IMR-90 (cell line): ENCODE results near the gene STX18. TPM values are rescaled to one million over a fixed set of nuclear protein-coding genes. Genes with fewer than 3 reads are reported as not detected.

Experiments used
- ATAC-seq: fragments of 200-7000 bp; cut with Tn5 transposase; 2 replicates; pipeline ENCODE4 v1.9.1; 2020; ENCODE audit warnings: low read depth, mild to moderate bottlenecking, moderate library complexity
- BruUV-seq: library from RNA; stranded (reverse); fragments of 400-500 nt; replicated peaks from 2 replicates; lab custom pipeline; 2021; lab: Mats Ljungman, UMichigan
- CTCF ChIA-PET: fragments of 300-600 bp; formaldehyde crosslinking; extraction: SDS; loops from one replicate; lab custom pipeline; 2021; ENCODE audit warnings: antibody characterized with exemption; lab: Yijun Ruan, JAX
- POLR2A ChIA-PET: fragments of 300-600 bp; sonication (Branson Sonifier 250); formaldehyde crosslinking; loops from one replicate; lab custom pipeline; 2022; ENCODE audit warnings: antibody characterized with exemption; ENCODE audit not compliant: unreplicated experiment; lab: Charles Lee
- DNase-seq: peaks from one replicate; pipeline ENCODE4 v3.0.0; 2013
- H2AFZ ChIP-seq: replicated peaks from 2 replicates; pipeline ENCODE3; 2013; ENCODE audit warnings: low read length, mild to moderate bottlenecking; ENCODE audit not compliant: poor library complexity
- H2AK5ac ChIP-seq: 2 replicates; pipeline ENCODE4 v1.6.1; 2013; ENCODE audit warnings: low read depth, low read length, inconsistent platforms
- H2AK9ac ChIP-seq: replicated peaks from 2 replicates; pipeline ENCODE3; 2013; ENCODE audit warnings: mild to moderate bottlenecking, low read depth, low read length, moderate library complexity; ENCODE audit not compliant: poor library complexity
- H2BK120ac ChIP-seq: 2 replicates; pipeline ENCODE4 v1.6.1; 2013; ENCODE audit warnings: low read depth, low read length, inconsistent platforms
- H2BK15ac ChIP-seq: 3 replicates; pipeline ENCODE4 v1.6.1; 2013; ENCODE audit warnings: low read depth, low read length, inconsistent platforms
- H2BK20ac ChIP-seq: 2 replicates; pipeline ENCODE4 v1.6.1; 2013; ENCODE audit warnings: low read depth, mild to moderate bottlenecking, inconsistent platforms, low read length, moderate library complexity
- H2BK5ac ChIP-seq: 2 replicates; pipeline ENCODE4 v1.6.1; 2013; ENCODE audit warnings: mild to moderate bottlenecking, low read depth, low read length, inconsistent platforms; ENCODE audit not compliant: poor library complexity, severe bottlenecking
- H3K14ac ChIP-seq: replicated peaks from 2 replicates; pipeline ENCODE4 v1.6.1; 2013; ENCODE audit warnings: low read depth, low read length, inconsistent platforms
- H3K18ac ChIP-seq: 2 replicates; pipeline ENCODE4 v1.6.1; 2013; ENCODE audit warnings: low read depth, low read length, control low read depth
- H3K23ac ChIP-seq: 2 replicates; pipeline ENCODE4 v1.6.1; 2013; ENCODE audit warnings: low read depth, low read length, inconsistent platforms
- H3K27ac ChIP-seq: 2 replicates; pipeline ENCODE4 v1.5.1; 2013; ENCODE audit warnings: mild to moderate bottlenecking, control low read depth, low read length; ENCODE audit not compliant: insufficient read depth
- H3K27me3 ChIP-seq: 2 replicates; pipeline ENCODE4 v1.6.1; 2013; ENCODE audit warnings: low read length; ENCODE audit not compliant: control insufficient read depth, insufficient read depth
- H3K36me3 ChIP-seq: 2 replicates; pipeline ENCODE4 v1.6.1; 2013; ENCODE audit warnings: low read length, mixed read lengths; ENCODE audit not compliant: control insufficient read depth, insufficient read depth
- H3K4ac ChIP-seq: 2 replicates; pipeline ENCODE4 v1.6.1; 2013; ENCODE audit warnings: low read depth, low read length, inconsistent platforms
- H3K4me1 ChIP-seq: 2 replicates; pipeline ENCODE4 v1.6.1; 2013; ENCODE audit warnings: low read length, mixed read lengths; ENCODE audit not compliant: control insufficient read depth, insufficient read depth
- H3K4me2 ChIP-seq: 2 replicates; pipeline ENCODE4 v1.6.1; 2013; ENCODE audit warnings: low read depth, mild to moderate bottlenecking, control low read depth, low read length, moderate library complexity
- H3K4me3 ChIP-seq: 2 replicates; pipeline ENCODE4 v1.5.1; 2013; ENCODE audit warnings: low read depth, mild to moderate bottlenecking, control low read depth, low read length, moderate library complexity; ENCODE audit not compliant: insufficient read depth
- H3K56ac ChIP-seq: 2 replicates; pipeline ENCODE4 v1.6.1; 2013; ENCODE audit warnings: low read length, inconsistent platforms; ENCODE audit not compliant: insufficient read depth; ENCODE audit errors: extremely low read depth
- H3K79me1 ChIP-seq, 2 experiments: 2 replicates each; pipeline ENCODE4 v1.6.1; 2013; ENCODE audit warnings: low read length in 2 of 2, inconsistent platforms in 1 of 2, low read depth in 1 of 2
- H3K9ac ChIP-seq: 2 replicates; pipeline ENCODE4 v1.6.1; 2013; ENCODE audit warnings: low read depth, low read length, control low read depth
- H3K9me1 ChIP-seq: 2 replicates; pipeline ENCODE4 v1.6.1; 2013; ENCODE audit warnings: low read length, inconsistent platforms; ENCODE audit not compliant: insufficient read depth
- H3K9me3 ChIP-seq: 2 replicates; pipeline ENCODE4 v1.6.1; 2013; ENCODE audit warnings: low read length; ENCODE audit not compliant: control insufficient read depth, insufficient read depth
- H4K20me1 ChIP-seq: 2 replicates; pipeline ENCODE4 v1.6.1; 2013; ENCODE audit warnings: low read length, inconsistent platforms; ENCODE audit not compliant: insufficient read depth
- H4K5ac ChIP-seq: 2 replicates; pipeline ENCODE4 v1.6.1; 2013; ENCODE audit warnings: mild to moderate bottlenecking, low read depth, low read length, control low read depth
- H4K8ac ChIP-seq, 2 experiments: 2 replicates each; pipeline ENCODE4 v1.6.1; 2013; ENCODE audit warnings: low read depth in 2 of 2, low read length in 2 of 2, control low read depth in 1 of 2, inconsistent platforms in 1 of 2
- H4K91ac ChIP-seq: 2 replicates; pipeline ENCODE4 v1.6.1; 2013; ENCODE audit warnings: low read depth, low read length, inconsistent platforms; ENCODE audit not compliant: insufficient read depth
- BHLHE40 ChIP-seq: fragments of 150-350 bp; IDR thresholded peaks from 2 replicates; pipeline ENCODE4 v1.6.1; 2016; ENCODE audit warnings: mild to moderate bottlenecking, low read depth, low read length
- CEBPB ChIP-seq: IDR thresholded peaks from 2 replicates; pipeline ENCODE4 v1.6.1; 2012; ENCODE audit warnings: low read depth, low read length, improper control_type of control experiment
- CHD1 ChIP-seq: IDR thresholded peaks from 2 replicates; pipeline ENCODE4 v1.6.1; 2012; ENCODE audit warnings: low read depth, low read length, improper control_type of control experiment
- CTCF ChIP-seq: conservative IDR thresholded peaks from 2 replicates; pipeline ENCODE4 v1.5.1; 2012; ENCODE audit warnings: mild to moderate bottlenecking, low read depth, low read length, improper control_type of control experiment
- ELK1 ChIP-seq: fragments of 150-350 bp; IDR thresholded peaks from 2 replicates; pipeline ENCODE4 v1.6.1; 2016; ENCODE audit warnings: low read depth, mild to moderate bottlenecking, low read length, moderate library complexity, borderline replicate concordance
- FOS ChIP-seq: fragments of 150-350 bp; IDR thresholded peaks from 2 replicates; pipeline ENCODE4 v1.6.1; 2016; ENCODE audit warnings: low read depth, low read length
- MAFK ChIP-seq: IDR thresholded peaks from 2 replicates; pipeline ENCODE4 v1.6.1; 2012; ENCODE audit warnings: low read depth, low read length, improper control_type of control experiment
- MAZ ChIP-seq: IDR thresholded peaks from 2 replicates; pipeline ENCODE4 v1.6.1; 2012; ENCODE audit warnings: low read depth, mild to moderate bottlenecking, low read length, improper control_type of control experiment, moderate library complexity, borderline replicate concordance
- MXI1 ChIP-seq: IDR thresholded peaks from 2 replicates; pipeline ENCODE4 v1.6.1; 2012; ENCODE audit warnings: low read depth, mild to moderate bottlenecking, low read length, moderate library complexity, borderline replicate concordance
- NFE2L2 ChIP-seq: fragments of 150-350 bp; IDR thresholded peaks from 2 replicates; pipeline ENCODE4 v1.6.1; 2016; ENCODE audit warnings: low read depth, mild to moderate bottlenecking, low read length
- POLR2A ChIP-seq: IDR thresholded peaks from 2 replicates; pipeline ENCODE4 v1.6.1; 2012; ENCODE audit warnings: mild to moderate bottlenecking, low read depth, low read length
- RAD21 ChIP-seq: IDR thresholded peaks from 2 replicates; pipeline ENCODE4 v1.6.1; 2012; ENCODE audit warnings: low read length, improper control_type of control experiment
- RCOR1 ChIP-seq: IDR thresholded peaks from 2 replicates; pipeline ENCODE4 v1.6.1; 2012; ENCODE audit warnings: mild to moderate bottlenecking, low read length, improper control_type of control experiment; ENCODE audit not compliant: insufficient replicate concordance
- RFX5 ChIP-seq: IDR thresholded peaks from 2 replicates; pipeline ENCODE4 v1.8.0; 2012; ENCODE audit warnings: low read depth, mild to moderate bottlenecking, low read length, moderate library complexity
- SMC3 ChIP-seq: fragments of 150-350 bp; IDR thresholded peaks from 2 replicates; pipeline ENCODE4 v1.6.1; 2016; ENCODE audit warnings: low read depth, mild to moderate bottlenecking, antibody characterized with exemption, low read length, moderate library complexity
- USF2 ChIP-seq: fragments of 150-350 bp; IDR thresholded peaks from 2 replicates; pipeline ENCODE4 v1.6.1; 2017; ENCODE audit warnings: mild to moderate bottlenecking, antibody characterized with exemption, low read length, low read depth
- dilution Hi-C: fragments of 300-500 bp; cut with HindIII; formaldehyde crosslinking; loops from one replicate; pipeline ENCODE4 v1.14.3; 2018; ENCODE audit warnings: low sequenced_read_pairs; ENCODE audit not compliant: unreplicated experiment
- in situ Hi-C: fragments of 300-500 bp; cut with MboI; formaldehyde crosslinking; loops from 3 replicates; pipeline ENCODE4 v1.14.3; 2019; ENCODE audit warnings: low sequenced_read_pairs, inconsistent platforms, mixed read lengths
- intact Hi-C: fragments of 100-400 bp; cut with micrococcal nuclease; formaldehyde crosslinking; loops from 2 replicates; pipeline ENCODE4 v1.10.0; 2022
- polyA plus RNA-seq, 3 experiments: library from polyadenylated mRNA; depleted of rRNA; stranded (reverse); fragments of >200 nt; gene quantifications; 2 replicates each; pipeline ENCODE4 v1.2.3, GENCODE V29; 2012; ENCODE audit warnings: low replicate concordance in 1 of 3
- total RNA-seq: library from RNA; depleted of rRNA; stranded (reverse); fragments of >200 nt; gene quantifications from 2 replicates; pipeline ENCODE4 v1.2.3, GENCODE V29; 2012

Gene STX18
- total and polyA plus RNA-seq, 2 of the 4 experiments (the other 2 are of a cell fraction) = 20.1 to 23.4 TPM

- Histone ChIP-seq H3K9me1 (peaks cover 17% of the 10 kb centered on the region), H3K4ac (no peak overlapping the region), H4K5ac (no peak overlapping the region), H2BK20ac (no peak overlapping the region), H2AK5ac (no peak overlapping the region), H2BK120ac (no peak overlapping the region), H3K27me3 (no peaks in the 10 kb centered on the region), H3K18ac (no peak overlapping the region), H2AFZ (no peak overlapping the region), H3K23ac (no peak overlapping the region), H4K91ac (no peak overlapping the region), H3K9me3 (no peaks in the 10 kb centered on the region), H2BK5ac (no peak overlapping the region), H3K4me1 (peaks cover 8% of the 10 kb centered on the region), H3K56ac (no peak overlapping the region), H4K20me1 (peaks cover 7% of the 10 kb centered on the region), H3K4me2 (no peak overlapping the region), H2AK9ac (no peak overlapping the region), H3K4me3 (no peak overlapping the region), H3K36me3 (peaks cover 10% of the 10 kb centered on the region), H3K9ac (no peak overlapping the region), H2BK15ac (no peak overlapping the region), H4K8ac (no peak overlapping the region), H3K79me1 (peaks cover 0 to 14% of the 10 kb centered on the region in 2 experiments; a peak in 1 of 4 replicates), H3K14ac (no peak overlapping the region), H3K27ac (no peak overlapping the region)
- in situ Hi-C loops (no loop called here), dilution Hi-C loops (no loop called here), intact Hi-C loops (no loop called here)
- no TSS peak for BruUV-seq
- ChIA-PET POLR2A (no interaction called here), CTCF (no interaction called here)
- no peak for TF ChIP-seq FOS
- TF ChIP-seq RCOR1 = no peak
- TF ChIP-seq SMC3 = no peak
- no peak for TF ChIP-seq RAD21
- no peak for TF ChIP-seq RFX5
- TF ChIP-seq MAZ = no peak
- no peak for TF ChIP-seq BHLHE40
- TF ChIP-seq CTCF = no peak
- no peak for TF ChIP-seq NFE2L2
- no peak for TF ChIP-seq MXI1
- no peak for TF ChIP-seq CEBPB
- TF ChIP-seq MAFK = no peak
- TF ChIP-seq CHD1 = no peak
- TF ChIP-seq ELK1 = no peak
- TF ChIP-seq USF2 = no peak
- TF ChIP-seq POLR2A = no peak
- no peak for DNase-seq
- no peak for ATAC-seq
These were observed 103.0 kb downstream of the STX18 start for GRCh38 chr4:4438891-4439290.
